Measurements from ENCODE around the gene ANKRD10. TPM values are rescaled to one million over a fixed set of nuclear protein-coding genes. Genes with fewer than 3 reads are reported as not detected.

ANKRD10 gene
- total RNA-seq, 1 experiment from 2014 or later = 159 TPM

- no peaks in the 10 kb centered on the region for H3K79me1 ChIP-seq (ENCODE audit: insufficient read depth, low read depth, low read length, poor library complexity, severe bottlenecking)
- Mint-ChIP-seq H3K4me1 (peaks cover 13 to 17% of the 10 kb centered on the region in 2 experiments), H3K27me3 (ENCODE audit: low read depth) (peaks cover 21% of the 10 kb centered on the region), H3K4me3 (no peak overlapping the region), H3K27ac (no peak overlapping the region), H3K9me3 (peaks cover 44 to 55% of the 10 kb centered on the region in 2 experiments), H3K36me3 (ENCODE audit: insufficient read depth in 1 of 3, low read depth in 3 of 3) (peaks cover 14 to 41% (median 15%) of the 10 kb centered on the region in 3 experiments; a peak in 6 of 7 replicates)
- no peak overlapping the region for H3K23ac ChIP-seq (ENCODE audit: insufficient read length, low read depth, low read length)
- no peak overlapping the region for H2BK120ac ChIP-seq (ENCODE audit: low read depth, low read length, poor library complexity, severe bottlenecking)
- H3K4ac ChIP-seq (ENCODE audit: low read depth, low read length) = no peak overlapping the region
- no peak overlapping the region for H3K27ac ChIP-seq (ENCODE audit: insufficient read length, low read depth, low read length)
- H4K5ac ChIP-seq (ENCODE audit: insufficient read length, low read depth, low read length) = no peak overlapping the region
- no peak overlapping the region for H2AK5ac ChIP-seq (ENCODE audit: insufficient read length, low read length)
- no peak for DNase-seq
- no peak overlapping the region for H2BK5ac ChIP-seq (ENCODE audit: insufficient read length, low read length)
- H3K14ac ChIP-seq (ENCODE audit: insufficient read depth, low read length) = no peak overlapping the region
- H3K23me2 ChIP-seq (ENCODE audit: insufficient read length, low read depth, low read length, poor library complexity, severe bottlenecking) = no peaks in the 10 kb centered on the region
- no peaks in the 10 kb centered on the region for H3K79me2 ChIP-seq (ENCODE audit: insufficient read depth, low read length)
- no peak for TF ChIP-seq CTCF (conservative IDR thresholded peaks at IDR 0.05)
- no peaks in the 10 kb centered on the region for H4K20me1 ChIP-seq (ENCODE audit: control insufficient read depth, insufficient read depth, insufficient read length)
- H4K91ac ChIP-seq (ENCODE audit: insufficient read length, low read depth, low read length) = no peak overlapping the region
- H3K56ac ChIP-seq (ENCODE audit: insufficient read length, low read depth, low read length) = no peak overlapping the region
- H3K4me1 ChIP-seq (ENCODE audit: insufficient read depth, low read length) = no peaks in the 10 kb centered on the region
- no peak overlapping the region for H2BK12ac ChIP-seq (ENCODE audit: insufficient read length, low read depth, low read length)
- no peak overlapping the region for H3K9ac ChIP-seq (ENCODE audit: extremely low read depth, insufficient read length, low read length)
- no peak overlapping the region for H3K18ac ChIP-seq (ENCODE audit: insufficient read length, low read depth, low read length)
- H2BK20ac ChIP-seq (ENCODE audit: low read depth, low read length, poor library complexity, severe bottlenecking) = no peak overlapping the region
- H3T11ph ChIP-seq (ENCODE audit: low read length) = no peak overlapping the region
- no peak overlapping the region for H2AFZ ChIP-seq (ENCODE audit: low read length)
- H3K4me2 ChIP-seq (ENCODE audit: insufficient read depth, insufficient read length, low read length) = no peak overlapping the region
- no CpG with 5 or more reads among the region's 23 CpGs for WGBS (ENCODE audit: extremely low coverage, insufficient read length, low lambda C conversion rate)
- no peak overlapping the region for H4K8ac ChIP-seq (replicated peaks; ENCODE audit: insufficient read length, low read depth, low read length)
- H3K9me3 ChIP-seq (ENCODE audit: control insufficient read depth, low read depth, low read length) = peaks cover 21% of the 10 kb centered on the region
- no peak overlapping the region for H2BK15ac ChIP-seq (ENCODE audit: low read depth, low read length)
- H3K27me3 ChIP-seq (ENCODE audit: insufficient read depth, low read length) = no peaks in the 10 kb centered on the region
Observed at GRCh38 chr13:110936519-110936918, 21.6 kb upstream of the ANKRD10 start.
